Measurements from ENCODE around the gene EXO1.

DNA sequence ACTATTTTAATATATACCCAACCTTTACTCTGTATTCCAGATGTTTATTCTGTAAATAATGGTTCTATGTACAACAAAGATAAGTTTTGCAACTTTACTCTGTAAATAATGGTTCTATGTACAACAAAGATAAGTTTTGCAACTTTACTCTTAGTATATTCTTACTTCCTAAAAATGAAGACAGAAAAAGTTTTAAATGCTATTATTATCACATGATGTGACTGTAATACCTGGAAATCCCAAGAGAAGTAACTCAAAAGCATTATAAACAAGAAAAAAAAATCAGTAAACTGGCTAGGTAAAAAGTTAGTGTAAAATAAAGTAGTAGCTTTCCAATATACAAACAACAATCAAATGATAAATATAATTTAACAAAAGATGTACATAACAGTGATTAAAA lies 18.5 kb upstream of the EXO1 start:
- TF ChIP-seq, protein P1, sequence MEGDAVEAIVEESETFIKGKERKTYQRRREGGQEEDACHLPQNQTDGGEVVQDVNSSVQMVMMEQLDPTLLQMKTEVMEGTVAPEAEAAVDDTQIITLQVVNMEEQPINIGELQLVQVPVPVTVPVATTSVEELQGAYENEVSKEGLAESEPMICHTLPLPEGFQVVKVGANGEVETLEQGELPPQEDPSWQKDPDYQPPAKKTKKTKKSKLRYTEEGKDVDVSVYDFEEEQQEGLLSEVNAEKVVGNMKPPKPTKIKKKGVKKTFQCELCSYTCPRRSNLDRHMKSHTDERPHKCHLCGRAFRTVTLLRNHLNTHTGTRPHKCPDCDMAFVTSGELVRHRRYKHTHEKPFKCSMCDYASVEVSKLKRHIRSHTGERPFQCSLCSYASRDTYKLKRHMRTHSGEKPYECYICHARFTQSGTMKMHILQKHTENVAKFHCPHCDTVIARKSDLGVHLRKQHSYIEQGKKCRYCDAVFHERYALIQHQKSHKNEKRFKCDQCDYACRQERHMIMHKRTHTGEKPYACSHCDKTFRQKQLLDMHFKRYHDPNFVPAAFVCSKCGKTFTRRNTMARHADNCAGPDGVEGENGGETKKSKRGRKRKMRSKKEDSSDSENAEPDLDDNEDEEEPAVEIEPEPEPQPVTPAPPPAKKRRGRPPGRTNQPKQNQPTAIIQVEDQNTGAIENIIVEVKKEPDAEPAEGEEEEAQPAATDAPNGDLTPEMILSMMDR (IDR thresholded peaks at IDR 0.05) = no peak
- no peak for TF ChIP-seq POLR2AphosphoS5 (IDR thresholded peaks at IDR 0.05; ENCODE audit: low read depth, low read length)
- TF ChIP-seq, protein P2, sequence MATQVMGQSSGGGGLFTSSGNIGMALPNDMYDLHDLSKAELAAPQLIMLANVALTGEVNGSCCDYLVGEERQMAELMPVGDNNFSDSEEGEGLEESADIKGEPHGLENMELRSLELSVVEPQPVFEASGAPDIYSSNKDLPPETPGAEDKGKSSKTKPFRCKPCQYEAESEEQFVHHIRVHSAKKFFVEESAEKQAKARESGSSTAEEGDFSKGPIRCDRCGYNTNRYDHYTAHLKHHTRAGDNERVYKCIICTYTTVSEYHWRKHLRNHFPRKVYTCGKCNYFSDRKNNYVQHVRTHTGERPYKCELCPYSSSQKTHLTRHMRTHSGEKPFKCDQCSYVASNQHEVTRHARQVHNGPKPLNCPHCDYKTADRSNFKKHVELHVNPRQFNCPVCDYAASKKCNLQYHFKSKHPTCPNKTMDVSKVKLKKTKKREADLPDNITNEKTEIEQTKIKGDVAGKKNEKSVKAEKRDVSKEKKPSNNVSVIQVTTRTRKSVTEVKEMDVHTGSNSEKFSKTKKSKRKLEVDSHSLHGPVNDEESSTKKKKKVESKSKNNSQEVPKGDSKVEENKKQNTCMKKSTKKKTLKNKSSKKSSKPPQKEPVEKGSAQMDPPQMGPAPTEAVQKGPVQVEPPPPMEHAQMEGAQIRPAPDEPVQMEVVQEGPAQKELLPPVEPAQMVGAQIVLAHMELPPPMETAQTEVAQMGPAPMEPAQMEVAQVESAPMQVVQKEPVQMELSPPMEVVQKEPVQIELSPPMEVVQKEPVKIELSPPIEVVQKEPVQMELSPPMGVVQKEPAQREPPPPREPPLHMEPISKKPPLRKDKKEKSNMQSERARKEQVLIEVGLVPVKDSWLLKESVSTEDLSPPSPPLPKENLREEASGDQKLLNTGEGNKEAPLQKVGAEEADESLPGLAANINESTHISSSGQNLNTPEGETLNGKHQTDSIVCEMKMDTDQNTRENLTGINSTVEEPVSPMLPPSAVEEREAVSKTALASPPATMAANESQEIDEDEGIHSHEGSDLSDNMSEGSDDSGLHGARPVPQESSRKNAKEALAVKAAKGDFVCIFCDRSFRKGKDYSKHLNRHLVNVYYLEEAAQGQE (IDR thresholded peaks at IDR 0.05; ENCODE audit: insufficient read depth in 1 of 2, low read depth in 2 of 2, low read length in 1 of 2) = no peak
